Neural progenitor cell (in vitro differentiated cells): ENCODE data around the gene TNNI3K.

Experiments
- CTCF ChIP-seq: fragments of 200-600 bp; sonication (generic); IDR thresholded peaks from 2 replicates; pipeline ENCODE4 v1.5.1; 2017; ENCODE audit warnings: antibody characterized with exemption, mild to moderate bottlenecking
- EZH2 ChIP-seq: fragments of 200-600 bp; sonication (generic); IDR thresholded peaks from 2 replicates; pipeline ENCODE4 v1.6.1; 2017; ENCODE audit warnings: antibody characterized with exemption, mild to moderate bottlenecking, moderate library complexity
- EZH2phosphoT487 ChIP-seq: fragments of 200-600 bp; sonication (generic); IDR thresholded peaks from 2 replicates; pipeline ENCODE4 v1.6.1; 2017; ENCODE audit warnings: antibody characterized with exemption

GRCh38 chr1:74502432-74502831 lies 267.2 kb downstream of the TNNI3K start:
- no peak for TF ChIP-seq EZH2
- no peak for TF ChIP-seq CTCF
- no peak for TF ChIP-seq EZH2phosphoT487
